ENCODE results near the gene TTC1.
"Not testable (repeated sequence)": the region's sequence is repeated elsewhere in the genome, so short reads cannot be mapped to it uniquely, and the experiment has no call there.

TTC1 gene, protein sequence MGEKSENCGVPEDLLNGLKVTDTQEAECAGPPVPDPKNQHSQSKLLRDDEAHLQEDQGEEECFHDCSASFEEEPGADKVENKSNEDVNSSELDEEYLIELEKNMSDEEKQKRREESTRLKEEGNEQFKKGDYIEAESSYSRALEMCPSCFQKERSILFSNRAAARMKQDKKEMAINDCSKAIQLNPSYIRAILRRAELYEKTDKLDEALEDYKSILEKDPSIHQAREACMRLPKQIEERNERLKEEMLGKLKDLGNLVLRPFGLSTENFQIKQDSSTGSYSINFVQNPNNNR

DNA sequence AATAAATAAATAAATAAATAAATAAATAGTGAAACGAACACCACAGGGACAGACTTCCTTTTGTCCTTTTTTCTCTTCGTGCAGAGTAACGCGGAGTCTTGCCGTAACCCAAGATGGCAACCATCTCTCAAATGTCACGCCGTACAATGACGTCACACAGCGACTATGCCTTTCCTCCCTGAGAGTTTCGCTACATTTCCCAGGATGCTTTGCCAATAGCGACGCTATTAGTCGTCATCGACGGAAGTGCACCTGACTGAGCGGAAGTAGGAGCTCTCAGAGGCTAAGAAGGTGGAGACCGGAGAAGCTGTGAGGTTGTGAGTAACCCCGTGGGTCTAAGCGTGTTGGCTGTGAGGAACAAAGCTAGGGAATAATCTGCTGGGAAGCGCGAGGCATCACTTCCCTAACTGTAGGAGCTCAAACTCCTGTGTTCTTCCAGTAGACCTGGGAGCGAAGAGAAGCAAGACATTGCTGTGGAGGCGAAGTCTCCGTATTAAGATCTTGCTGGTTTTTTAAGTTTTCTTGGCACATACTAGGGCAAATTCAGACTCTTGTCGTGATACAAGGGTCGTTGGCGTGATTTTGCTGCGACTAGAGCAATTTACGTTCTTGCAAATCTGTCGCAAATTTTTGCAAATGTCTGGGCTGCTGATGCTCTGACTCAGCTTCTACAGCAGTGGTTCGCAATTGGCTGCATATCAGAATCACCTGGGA lies at the start of gene TTC1:
Gene TTC1, plus strand, starts transcription at position 263 of the 714 bp plus-strand sequence. CDS start 1,390 bp downstream, outside the sequence.
- DNase-seq (ENCODE audit: low read depth, low spot score) = peak; percentile 87

DNA sequence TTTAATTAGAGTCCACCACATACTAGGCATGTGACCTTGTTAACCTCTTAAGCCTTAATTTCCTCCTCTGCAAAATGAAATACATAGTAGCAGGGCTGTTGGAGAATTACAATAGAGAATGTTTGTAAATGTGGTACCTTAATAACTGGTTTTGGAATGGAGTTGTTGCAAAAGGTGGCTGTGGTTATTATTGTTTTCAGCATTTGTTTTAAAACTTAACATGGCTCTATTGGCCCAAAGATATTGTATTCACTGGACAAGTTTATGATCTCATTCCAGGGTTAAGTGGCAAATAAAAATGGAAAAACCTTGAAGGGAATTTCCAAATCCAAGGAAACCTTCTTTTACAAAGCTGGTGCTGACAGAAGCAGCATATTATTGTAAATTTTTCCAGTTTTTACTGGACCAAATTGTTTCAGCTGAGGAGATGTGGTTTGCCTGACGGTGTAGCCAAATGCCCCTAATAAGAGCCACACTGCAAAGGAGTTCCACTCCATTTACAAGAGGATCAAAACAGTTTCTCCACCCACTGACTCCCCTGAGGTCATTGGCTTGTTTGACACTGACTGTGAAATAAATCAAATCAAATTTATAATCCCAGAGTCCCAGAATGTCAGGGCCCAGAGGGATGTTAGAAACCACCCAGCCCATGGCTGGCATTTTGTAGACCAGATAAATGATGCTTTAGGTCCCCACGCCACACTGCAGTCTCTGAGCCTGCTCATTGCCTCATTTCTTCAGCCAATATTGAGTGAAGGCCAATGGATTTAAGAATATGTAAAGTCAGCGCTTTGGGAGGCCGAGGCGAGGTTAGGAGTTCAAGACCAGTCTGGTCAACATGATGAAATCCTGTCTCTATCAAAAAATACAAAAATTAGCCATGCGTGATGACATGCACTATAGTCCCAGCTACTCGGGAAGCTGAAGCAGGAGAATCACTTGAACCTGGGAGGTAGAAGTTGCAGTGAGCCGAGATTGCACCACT lies 47.5 kb upstream of the TTC1 start:
- no peak for DNase-seq (ENCODE audit: low read depth, low spot score)

GRCh38 chr5:159962214-159962613 lies 46.7 kb upstream of the TTC1 start:
- DNase-seq (ENCODE audit: low read depth, low spot score) = no peak

- no peak for DNase-seq (ENCODE audit: low read depth, low spot score)
These were observed 45.0 kb upstream of the TTC1 start for GRCh38 chr5:159963935-159964334.

- DNase-seq (ENCODE audit: low read depth, low spot score) = no peak
These were observed 43.7 kb upstream of the TTC1 start for GRCh38 chr5:159965031-159965837.

DNA sequence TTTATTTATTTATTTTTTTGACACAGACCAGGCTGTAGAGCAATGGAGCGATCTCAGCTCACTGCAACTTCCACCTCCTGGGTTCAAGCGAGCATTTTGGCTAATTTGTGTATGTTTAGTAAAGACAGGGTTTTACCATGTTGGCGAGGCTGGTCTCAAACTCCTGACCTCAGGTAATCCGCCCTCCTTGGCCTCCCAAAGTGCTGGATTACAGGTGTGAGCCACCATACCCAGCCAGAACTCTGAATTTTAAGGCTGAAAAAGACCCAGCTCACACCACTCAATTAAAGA lies 43.2 kb upstream of the TTC1 start:
- not testable (repeated sequence) for DNase-seq (ENCODE audit: low read depth, low spot score)

GRCh38 chr5:159969966-159970365 lies 39.0 kb upstream of the TTC1 start:
- DNase-seq (ENCODE audit: low read depth, low spot score) = no peak

- DNase-seq (ENCODE audit: low read depth, low spot score) = no peak
These were observed 37.9 kb upstream of the TTC1 start for GRCh38 chr5:159971038-159971437.

DNA sequence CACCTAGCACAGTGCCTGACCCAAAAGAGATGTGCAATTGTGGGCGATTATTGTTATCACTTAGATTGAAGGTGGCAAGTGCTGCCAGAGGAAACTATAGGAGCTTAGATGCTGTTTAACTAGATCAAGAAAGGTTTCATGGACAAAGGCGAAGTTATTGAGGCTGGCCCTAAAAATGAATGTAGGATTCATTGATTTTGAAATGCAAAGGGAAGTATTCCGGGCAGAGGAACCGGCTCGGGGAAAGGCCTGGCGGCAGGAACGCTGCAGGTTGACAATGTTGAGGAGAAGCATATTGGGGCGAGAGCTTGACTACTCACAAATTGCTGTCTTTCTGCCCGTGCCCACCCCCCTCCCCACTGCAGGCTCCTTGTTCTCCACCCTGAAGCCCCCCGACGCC lies 37.4 kb upstream of the TTC1 start:
- DNase-seq (ENCODE audit: low read depth, low spot score) = no peak

DNA sequence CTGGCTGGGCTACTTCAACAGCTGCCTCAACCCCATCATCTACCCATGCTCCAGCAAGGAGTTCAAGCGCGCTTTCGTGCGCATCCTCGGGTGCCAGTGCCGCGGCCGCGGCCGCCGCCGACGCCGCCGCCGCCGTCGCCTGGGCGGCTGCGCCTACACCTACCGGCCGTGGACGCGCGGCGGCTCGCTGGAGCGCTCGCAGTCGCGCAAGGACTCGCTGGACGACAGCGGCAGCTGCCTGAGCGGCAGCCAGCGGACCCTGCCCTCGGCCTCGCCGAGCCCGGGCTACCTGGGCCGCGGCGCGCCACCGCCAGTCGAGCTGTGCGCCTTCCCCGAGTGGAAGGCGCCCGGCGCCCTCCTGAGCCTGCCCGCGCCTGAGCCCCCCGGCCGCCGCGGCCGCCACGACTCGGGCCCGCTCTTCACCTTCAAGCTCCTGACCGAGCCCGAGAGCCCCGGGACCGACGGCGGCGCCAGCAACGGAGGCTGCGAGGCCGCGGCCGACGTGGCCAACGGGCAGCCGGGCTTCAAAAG lies 36.9 kb upstream of the TTC1 start:
- no peak for DNase-seq (ENCODE audit: low read depth, low spot score)

DNA sequence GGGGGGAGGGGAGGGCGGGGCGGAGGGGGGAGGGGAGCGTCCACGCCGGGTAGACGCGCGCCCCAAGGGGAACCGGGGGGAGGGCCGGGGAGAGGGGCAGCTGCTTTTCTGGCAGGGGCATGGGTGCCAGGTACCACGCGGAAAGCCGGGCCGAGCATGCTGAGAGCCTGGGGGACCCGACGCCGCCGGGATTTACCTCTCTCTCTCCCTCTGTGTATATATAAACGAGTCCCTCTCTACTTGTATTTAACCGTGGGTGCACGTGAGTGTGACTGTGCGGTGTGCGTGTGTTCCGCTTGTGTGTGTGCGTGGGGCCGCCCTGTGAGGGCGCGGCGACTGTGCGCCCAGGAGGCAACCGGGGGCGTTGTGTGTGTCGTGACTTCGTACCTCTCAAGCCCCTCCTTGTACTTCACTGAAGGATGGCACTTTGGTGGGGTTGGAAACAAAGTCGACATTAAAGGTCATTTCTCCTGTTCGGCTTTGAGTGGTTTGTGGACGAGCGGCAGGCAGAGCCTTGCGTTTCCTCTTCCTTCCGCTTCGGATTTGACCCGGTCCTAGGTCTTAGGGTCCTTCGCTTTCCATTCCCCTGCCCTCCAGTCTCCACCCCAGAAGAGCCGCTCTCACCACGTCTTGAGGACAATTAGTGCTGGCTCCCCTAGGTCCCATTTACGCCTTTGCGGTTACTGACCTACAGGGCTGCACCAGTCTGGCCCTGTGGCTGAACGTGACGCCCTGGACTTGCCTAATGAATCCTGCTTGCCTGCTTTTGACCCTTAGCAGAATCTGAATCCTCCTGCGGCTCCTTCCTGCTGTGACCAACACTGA lies 36.2 kb upstream of the TTC1 start:
- DNase-seq (ENCODE audit: low read depth, low spot score) = no peak

- no peak for DNase-seq (ENCODE audit: low read depth, low spot score)
These were observed 33.4 kb upstream of the TTC1 start for GRCh38 chr5:159975462-159976019.

DNA sequence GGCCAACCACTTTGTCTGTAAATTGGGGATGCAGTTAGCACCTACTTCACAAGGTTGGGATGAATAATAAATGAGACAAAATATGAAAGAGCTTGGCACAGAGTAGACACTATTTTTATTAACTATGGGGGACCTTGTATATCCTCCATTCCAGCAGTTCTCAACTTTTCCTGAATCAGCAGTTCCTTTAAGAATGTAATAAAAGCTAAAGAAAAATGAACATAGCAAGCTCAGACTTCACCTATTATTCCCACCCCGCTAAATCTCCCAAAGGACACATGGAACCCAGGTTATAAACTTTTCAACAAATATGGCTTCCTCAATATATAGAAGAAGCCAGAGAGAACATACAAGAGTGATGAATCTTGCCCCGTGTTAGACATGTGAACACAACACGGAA lies 32.0 kb upstream of the TTC1 start:
- no peak for DNase-seq (ENCODE audit: low read depth, low spot score)

- no peak for DNase-seq (ENCODE audit: low read depth, low spot score)
These were observed 30.6 kb upstream of the TTC1 start for GRCh38 chr5:159978358-159978757.

GRCh38 chr5:159982421-159983173 lies 26.3 kb upstream of the TTC1 start:
- no peak for DNase-seq (ENCODE audit: low read depth, low spot score)

DNA sequence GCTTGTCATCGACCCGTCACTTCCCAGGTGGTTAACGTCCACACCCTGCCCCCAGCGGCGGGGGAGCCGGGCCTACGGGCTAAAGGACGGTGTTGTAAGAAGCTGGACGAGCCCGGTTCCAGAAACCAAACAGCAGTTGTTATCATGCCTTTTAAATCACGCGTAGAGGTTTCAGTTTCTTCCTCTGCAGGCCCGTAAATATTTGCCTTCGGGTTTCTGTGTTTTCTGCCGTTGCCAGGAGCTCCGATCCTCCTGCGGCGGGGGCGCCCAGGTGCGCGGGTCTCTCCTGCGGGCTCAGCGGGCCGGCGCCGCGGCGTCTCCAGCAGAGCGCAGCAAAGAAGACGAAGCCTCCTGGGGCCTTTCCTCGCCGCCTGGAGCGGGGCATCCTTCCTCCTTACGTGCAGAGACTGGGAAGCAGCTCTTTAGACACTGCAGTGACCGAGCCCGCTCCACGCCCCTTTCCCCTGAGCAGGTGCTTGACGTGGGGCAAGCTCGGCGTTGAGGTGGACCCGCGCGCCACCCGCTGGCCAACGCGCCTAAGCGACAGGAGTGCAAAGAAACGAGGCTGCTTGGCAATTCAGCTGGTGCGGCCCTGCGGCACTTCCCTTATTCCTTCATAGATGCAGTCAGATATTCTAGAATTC lies 21.8 kb upstream of the TTC1 start:
- DNase-seq (ENCODE audit: low read depth, low spot score) = peak; percentile 33

- no peak for DNase-seq (ENCODE audit: low read depth, low spot score)
These were observed 18.4 kb upstream of the TTC1 start for GRCh38 chr5:159990506-159990905.

GRCh38 chr5:159992566-159992965 lies 16.4 kb upstream of the TTC1 start:
- DNase-seq (ENCODE audit: low read depth, low spot score) = no peak

- DNase-seq (ENCODE audit: low read depth, low spot score) = no peak
These were observed 15.7 kb upstream of the TTC1 start for GRCh38 chr5:159993194-159993593.

All from activated CD4-positive, CD25-positive, alpha-beta regulatory T cell treated with anti-CD3 and anti-CD28 coated beads, Interleukin-2, amount 50 U/mL, for 16 hours (primary cell).